CD4-positive, alpha-beta T cell treated with Interleukin-2 at 100 ng/mL for 4 hours (primary cell): ENCODE measurements around the gene PNPLA3.

Experiments used
- DNase-seq: peaks from one replicate; pipeline ENCODE4 v3.0.0-alpha.2; 2020; ENCODE audit warnings: low spot score

The PNPLA3 gene

DNA sequence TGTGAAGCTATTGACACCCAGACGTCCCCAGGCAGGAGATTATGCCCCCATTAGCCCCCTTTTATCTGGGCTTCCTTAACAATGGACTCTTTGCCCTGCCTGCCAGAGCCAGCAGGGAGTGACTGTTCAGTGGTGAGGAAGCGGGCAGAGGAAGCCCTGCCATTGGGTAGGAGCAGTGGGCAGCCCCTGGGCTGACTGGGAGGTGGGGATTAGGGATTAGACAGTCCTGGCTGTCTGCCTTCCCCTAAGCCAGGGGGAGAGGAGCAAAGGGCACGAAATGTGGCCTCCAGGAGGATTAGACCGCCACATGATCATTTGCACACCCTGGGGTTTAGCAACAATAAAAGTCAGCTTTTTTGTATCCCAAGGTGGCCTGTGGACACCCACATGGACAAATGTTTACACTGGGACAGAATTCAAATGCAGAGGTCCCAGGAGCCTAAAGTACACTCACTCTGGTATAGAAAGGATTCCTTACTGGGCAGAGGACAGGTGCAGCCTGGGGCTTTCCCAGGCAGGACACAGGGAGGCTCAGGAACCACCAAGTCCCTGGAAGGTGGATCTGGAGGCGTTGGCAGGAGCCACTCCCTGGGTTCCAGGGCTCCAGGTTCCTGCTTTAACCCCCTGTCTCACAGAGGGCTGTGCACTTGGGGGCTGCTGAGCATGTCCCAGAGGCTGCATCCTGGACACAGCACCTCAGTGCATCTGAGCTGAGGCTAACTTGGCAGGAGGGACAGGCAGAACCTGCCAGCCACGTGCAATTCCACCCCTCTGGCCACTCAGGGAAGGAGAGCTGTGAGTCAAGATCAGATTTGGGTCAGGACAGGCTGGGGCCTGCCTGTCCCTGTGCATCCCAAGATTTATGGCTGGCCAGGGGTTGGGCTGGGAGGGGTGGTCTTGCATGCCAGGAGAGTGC, 2.1 kb downstream of the PNPLA3 start:
- no peak for DNase-seq

DNA sequence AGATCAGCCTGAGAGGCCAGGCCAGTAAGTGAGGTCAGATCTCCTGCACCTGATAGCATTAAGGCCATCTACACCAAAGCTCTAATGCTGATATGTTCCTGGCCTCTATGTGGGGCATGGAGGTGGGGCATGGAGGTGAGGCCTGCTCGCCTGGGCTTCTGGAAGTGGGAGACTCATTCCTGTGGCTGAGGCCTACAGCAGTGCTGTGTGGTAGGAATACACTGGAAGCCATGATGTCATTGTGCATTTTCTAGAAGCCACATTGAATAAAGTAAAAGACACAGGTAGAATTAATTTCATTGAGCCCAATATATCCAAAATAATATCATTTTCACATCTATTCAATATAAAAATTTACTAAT, 2.7 kb downstream of the PNPLA3 start:
- no peak for DNase-seq

DNA sequence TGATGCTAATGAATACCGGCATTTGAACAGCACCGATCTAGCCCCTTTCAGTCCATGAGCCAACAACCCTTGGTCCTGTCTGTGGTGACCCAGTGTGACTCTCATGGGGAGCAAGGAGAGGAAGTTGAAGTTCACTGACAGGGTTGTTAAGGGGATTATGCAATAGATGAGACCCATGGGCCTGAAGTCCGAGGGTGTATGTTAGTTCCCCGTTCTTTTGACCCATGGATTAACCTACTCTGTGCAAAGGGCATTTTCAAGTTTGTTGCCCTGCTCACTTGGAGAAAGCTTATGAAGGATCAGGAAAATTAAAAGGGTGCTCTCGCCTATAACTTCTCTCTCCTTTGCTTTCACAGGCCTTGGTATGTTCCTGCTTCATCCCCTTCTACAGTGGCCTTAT, 4.9 kb downstream of the PNPLA3 start:
- no peak for DNase-seq

DNA sequence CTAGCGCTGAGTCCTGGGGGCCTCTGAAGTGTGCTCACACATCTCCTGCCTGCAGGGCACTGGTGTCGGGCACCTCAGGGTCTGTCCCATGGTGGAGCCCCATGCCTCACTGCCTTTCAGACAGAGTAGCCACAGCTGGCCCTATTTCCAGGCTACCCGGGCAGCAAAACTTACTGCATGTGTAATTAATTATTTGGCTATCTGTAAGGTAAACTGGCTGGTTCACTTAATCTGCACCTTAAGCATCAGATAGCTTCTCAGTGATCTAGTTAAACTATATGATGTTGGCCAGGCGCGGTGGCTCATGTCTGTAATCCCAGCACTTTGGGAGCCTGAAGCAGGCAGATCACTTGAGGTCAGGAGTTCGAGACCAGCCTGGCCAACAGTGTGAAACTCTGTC, 5.3 kb downstream of the PNPLA3 start:
- no peak for DNase-seq

DNA sequence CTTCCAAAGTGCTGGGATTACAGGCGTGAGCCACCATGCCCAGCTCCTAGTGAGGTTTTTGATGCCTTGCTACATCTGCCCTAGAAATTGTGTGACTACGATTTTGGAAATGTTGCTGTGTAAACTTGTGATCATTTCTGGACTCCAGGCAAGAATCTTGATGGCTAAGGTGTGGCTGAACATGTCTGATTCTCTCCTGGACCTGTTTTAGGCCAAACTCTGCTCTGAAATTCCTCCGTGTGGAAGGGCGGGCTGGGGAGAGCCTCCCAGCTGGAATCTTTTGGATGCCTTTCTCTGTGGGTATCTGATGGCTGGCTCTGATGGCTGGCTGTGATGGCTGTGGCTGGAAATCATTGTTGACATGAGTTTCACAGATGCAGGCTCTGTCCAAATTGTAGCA, 8.2 kb downstream of the PNPLA3 start:
- no peak for DNase-seq

DNA sequence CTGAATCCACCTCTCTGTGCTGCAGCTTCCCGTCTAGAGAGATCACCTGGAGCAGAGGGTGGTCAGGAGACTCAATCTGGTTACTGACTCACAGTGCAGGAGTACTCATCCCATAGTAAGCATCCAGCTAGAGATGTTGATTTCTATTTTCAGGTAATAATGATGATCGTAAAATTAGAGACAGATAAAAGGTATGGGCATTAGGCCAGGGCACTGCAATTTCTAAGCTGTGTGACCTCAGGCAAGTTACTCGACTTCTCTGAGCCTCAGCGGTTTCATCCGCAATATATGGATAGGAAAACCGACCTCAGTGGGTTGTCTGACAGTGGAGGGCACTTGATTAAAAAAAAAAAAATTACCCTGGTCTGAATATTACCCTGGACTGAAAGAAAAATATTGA, 17.8 kb downstream of the PNPLA3 start:
- DNase-seq: no peak

DNA sequence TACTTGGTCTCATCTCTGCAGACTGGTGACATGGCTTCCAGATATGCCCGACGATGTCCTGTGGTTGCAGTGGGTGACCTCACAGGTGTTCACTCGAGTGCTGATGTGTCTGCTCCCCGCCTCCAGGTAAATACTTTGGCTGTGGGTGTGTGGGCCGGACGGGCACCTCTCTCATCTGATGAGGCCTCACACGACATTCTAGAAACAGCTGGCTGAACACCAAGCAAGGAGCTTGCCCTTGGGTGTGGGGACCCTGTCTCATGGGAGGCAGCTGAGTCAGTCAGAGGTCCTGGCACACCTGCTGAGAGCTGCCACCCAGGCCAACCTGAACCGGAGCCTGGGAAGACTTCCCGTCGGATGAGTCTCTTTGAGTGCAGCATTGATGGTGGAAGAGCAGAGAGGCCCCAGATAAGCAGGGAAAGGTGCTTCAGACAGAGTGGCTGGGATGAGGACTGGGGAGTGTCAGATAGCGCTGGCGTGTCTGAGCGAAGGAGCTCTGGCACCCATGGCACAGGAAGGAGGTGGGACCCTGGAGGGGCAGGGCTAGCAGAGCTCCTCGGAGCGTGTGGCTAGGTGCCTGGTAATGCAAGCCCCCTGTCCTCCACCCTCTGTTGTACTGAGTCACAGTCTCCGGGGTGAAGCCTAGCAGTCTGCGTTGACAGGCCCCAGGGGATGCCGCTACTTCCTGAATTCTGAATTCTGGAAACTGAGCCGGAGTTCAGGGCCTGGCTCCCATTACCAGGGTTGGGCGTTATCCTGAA, 21.2 kb downstream of the PNPLA3 start:
- DNase-seq: no peak

DNA sequence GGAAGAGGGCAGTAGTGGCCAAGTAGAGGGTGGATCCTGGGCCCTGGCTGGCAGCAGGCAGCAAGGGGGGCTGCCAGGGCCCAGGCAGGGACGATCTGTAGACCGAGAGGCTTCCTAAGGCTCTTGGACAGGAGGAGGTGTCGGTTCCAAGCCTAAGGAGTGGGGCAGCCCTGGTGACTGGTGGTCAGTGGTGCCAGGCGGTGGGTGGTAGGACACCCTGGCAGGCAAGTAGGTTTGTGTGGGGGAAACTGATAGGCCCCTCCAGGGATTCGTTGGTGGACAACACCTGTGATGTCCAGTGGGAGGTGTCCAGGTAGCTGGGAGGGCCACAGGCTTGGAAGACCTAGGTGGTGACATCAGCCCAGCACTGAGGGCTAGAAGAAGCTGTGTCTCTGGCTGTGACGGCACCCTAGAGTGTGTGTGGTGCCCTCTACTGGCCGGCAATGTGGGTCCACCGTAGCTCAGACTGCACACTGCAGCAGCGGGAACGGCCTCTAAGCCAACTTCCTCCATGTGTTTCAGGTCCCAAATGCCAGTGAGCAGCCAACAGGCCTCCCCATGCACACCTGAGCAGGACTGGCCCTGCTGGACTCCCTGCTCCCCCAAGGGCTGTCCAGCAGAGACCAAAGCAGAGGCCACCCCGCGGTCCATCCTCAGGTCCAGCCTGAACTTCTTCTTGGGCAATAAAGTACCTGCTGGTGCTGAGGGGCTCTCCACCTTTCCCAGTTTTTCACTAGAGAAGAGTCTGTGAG, 22.2 kb downstream of the PNPLA3 start:
- DNase-seq: peak; percentile 62

DNA sequence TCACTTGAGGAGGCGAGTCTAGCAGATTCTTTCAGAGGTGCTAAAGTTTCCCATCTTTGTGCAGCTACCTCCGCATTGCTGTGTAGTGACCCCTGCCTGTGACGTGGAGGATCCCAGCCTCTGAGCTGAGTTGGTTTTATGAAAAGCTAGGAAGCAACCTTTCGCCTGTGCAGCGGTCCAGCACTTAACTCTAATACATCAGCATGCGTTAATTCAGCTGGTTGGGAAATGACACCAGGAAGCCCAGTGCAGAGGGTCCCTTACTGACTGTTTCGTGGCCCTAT, 22.7 kb downstream of the PNPLA3 start:
- DNase-seq: no peak

DNA sequence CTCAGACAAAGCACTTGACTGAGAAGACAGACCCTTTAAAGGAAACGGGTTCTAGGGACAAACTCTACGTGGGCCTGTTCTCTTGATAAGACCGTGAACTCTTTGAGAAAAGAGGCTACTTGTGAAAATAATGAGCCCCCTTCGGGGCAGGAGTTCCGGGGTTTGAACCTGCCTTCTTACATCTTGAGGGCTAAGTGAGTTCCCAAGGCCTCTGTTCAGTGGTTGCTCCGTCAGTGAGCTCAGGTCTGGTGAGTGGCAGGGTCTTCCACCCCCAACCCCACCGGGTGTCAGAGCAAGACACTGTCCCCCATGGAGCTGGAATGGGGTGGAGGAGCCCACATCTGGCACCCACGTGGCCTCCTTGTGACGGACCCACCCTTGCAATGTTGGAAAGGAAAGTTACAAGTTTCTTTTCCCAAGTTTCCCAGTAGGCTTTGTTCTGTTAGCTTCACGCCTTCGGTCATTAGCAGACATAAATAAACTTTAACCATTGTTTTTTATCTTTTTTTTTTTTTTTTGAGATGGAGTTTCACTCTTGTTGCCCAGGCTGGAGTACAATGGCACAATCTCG, 25.3 kb downstream of the PNPLA3 start:
- no peak for DNase-seq

DNA sequence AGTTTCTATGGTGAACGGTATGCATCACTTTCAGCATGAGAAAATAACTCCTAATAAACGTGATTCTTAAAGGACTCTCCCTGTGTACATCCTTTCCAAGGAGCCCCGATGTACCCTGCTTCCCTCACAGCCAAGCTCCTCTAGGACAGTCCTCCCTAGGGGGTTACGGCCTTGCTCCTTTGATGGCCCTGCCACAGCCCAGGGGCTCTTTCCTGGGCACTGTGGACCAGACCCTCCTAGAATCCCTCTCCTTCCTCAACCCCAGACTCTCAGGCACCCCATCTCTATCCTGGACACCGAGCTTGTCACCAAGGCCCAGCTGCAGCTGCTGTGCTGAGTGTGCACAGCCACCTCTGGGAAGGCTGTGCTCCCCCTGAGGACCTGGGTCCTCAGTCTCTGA, 27.8 kb downstream of the PNPLA3 start:
- no peak for DNase-seq

DNA sequence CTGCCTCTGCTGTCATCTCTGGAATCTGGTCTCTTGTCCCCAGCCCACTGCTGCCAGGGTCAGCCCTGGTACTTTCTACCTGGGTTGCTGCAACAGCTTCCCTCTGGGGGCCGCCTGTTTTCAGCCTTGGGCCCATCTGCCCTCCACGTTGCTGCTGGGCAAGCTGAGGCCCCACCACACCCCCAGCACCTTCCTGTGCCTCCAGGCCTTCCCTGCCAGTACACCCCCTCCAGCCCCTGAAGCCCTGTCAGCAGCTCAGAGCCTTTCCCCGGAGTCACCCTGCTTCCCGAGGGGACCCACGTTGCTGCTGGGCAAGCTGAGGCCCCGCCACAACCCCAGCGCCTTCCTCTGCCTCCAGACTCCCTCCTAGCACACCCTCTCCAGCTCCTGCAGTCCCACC, 28.4 kb downstream of the PNPLA3 start:
- no peak for DNase-seq

DNA sequence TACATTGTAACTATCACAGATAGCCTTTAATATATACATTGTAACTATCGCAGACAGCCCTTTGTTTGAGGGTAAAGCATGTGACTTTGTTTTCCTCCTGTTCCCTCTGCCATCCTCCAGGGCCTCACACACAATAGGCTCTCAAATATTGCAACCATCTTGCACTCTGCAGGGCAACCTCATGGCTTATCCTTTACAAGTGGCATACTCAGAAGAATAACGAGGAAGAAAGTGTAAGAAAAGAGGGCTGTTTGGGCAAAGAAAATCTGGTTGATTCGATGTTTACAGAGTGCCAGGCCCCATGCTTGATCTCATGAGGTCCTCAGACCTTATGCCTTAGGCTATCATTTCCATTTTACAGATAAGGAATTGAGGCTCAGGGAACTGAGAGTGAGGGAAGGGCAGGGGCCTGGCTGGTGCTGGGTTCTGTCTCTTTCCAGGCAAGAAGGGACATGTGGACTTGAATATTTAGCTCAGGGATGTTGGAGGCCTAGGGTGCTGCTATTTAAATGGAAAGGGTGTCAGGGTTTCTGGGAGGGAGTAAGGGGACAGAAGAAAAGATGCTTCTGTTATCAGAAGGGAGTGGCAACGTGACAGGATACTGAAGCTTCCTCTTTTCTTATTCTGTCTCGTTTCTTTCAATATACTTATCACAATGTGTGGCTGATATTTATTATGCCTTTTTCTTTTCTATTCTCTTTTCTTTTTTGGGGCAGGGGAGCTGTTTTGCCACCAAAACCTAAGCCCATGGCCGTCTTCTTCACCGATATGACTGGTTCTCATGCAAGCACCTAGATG, 30.6 kb downstream of the PNPLA3 start:
- DNase-seq: no peak

DNA sequence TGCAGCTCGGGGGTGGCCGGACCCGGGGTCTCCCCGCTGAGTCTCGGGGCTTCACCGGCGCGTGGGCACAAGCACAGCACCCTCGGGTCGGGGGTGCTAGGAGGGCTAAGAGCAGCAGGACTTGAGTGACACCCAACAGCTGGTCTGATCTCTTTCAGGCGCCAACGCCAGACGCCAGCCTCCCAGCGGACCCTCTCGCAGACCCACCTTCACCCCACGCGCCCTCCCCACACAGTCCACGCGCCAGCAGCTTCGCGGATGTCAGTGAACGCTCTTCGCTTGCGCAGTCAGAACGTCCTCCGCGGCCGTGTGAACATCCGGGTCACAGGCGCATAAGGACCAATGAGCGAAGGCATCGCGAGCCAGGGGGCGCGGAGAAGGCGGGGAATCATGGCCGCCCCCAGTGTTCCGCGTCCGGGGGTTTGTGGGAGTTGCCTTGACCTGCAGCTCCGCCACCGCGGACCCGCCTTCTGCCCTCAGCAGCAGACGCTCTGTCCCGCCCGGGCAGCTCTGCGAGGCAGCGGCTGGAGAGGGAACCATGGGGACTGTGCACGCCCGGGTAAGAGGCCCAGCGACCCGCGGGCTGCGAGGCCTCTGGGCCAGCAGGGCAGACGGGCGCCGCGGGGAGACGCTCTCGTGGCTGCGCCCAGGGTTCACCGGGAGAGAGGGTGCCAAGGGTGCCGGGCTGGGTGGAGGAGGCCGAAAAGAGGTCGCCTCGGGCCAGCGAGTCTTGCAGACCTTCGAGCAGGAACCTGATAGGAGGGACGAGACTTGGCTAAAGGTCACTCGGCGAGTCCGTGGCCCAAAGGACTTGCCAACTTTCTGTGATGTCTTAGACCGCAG, 31.7 kb downstream of the PNPLA3 start, which contains the start of gene SAMM50:
SAMM50 (plus strand) TSS at position 403 of the 843 bp plus-strand sequence; CDS start at position 539, 136 bp downstream.
- DNase-seq: peak; percentile 90

DNA sequence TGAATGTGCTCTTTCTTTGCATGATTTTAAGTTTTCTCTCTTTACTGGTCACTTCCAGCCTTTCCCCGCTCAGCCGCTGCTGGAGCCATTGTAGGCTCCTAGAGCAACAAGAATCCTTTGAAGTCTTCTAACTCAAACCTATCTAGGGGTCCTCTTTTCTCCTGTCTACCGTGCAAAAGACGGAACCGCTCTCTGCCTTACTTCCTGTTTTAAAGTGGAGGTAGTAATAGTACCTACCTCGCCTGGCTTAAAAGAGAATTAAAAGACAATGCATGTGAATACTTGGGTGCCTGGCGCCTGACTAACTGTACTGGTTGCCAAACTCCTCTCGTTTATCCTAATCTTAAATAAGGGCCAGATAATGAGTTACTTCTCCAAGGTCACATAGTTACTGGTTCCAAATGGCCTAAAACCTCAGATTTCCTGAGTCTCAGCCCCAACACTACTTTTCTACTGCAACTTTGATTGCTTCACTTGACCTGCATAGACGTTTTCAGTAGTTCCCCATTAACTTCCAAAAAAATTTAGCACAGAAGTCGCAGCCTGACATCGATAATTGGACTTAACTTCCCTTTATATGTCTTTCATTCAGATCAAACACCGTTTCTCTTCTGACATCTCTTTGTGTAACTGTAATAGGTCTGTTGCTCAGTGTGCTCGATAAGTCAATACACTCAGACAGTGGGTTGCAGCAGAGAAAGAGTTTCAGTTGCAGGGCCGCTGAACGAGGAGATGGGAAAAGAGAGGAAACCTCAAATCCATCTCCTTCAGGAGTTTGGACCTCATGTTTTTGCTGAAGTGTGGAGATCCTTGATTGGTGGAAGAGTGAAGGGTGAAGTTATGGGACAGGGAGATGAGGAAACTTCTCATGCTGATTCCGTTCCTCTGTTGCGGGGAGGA, 32.5 kb downstream of the PNPLA3 start:
- peak; percentile 6 for DNase-seq

DNA sequence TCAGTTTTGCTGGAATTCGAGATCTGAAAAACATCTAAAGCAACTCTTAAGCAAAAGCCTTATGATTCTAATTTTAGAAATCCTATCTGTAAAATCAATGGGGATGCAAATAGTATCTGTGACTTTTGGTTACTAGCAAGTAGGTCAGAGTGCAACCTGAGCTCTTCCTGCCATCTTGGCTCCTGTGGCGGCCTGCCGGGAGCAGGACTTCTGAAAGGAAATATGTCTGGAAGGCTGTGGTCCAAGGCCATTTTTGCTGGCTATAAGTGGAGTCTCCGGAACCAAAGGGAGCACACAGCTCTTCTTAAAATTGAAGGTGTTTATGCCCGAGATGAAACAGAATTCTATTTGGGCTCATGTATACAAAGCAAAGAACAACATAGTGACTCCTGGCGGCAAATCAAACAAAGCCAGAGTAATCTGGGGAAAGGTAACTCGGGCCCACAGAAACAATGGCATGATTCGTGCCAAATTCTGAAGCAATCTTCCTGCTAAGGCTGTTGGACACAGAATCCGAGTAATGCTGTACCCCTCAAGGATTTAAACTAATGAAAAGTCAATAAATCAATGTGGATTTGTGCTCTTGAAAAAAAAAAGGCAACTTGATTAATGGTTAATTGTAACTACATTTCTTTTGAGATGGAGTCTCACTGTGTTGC, 33.3 kb downstream of the PNPLA3 start:
- no peak for DNase-seq

DNA sequence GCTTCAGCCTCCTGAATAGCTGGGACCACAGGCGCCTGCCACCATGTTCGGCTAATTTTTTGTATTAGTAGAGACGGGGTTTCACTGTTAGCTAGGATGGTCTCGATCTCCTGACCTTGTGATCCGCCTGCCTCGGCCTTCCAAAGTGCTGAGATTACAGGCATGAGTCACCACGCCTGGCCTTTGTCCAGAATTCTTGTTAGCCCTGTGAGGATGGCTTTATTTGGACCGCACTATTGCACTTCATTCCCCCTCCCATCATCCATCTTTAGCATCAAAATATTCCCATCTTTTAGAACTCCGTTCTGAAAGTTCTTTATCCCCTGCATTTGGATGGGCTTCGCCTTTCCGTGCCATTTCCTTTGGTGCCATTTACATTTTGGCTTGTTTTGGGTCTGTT, 34.3 kb downstream of the PNPLA3 start:
- no peak for DNase-seq

DNA sequence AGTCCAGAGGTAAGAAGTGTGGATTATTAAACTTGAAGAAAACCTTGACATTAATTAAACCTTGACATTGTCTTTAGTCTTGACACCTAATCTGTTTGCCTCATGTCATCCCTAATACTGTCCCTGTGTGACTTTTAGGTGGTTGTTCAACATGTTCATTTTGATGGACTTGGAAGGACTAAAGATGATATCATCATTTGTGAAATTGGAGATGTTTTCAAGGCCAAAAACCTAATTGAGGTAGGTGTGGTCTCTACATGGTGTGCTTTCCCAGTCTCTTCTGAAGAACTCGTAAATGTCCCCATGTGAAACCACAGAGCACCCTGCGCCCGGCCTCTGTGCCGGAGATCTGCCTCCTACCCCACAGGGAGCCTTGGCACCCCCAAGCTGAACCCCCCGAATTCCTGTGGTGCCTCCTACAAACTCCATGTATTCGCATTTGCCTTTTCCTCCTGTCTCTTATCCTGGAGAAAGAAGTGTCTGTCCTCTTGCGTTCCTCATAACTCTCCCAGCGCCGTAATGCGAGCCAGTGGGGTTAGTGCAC, 40.8 kb downstream of the PNPLA3 start:
- no peak for DNase-seq

DNA sequence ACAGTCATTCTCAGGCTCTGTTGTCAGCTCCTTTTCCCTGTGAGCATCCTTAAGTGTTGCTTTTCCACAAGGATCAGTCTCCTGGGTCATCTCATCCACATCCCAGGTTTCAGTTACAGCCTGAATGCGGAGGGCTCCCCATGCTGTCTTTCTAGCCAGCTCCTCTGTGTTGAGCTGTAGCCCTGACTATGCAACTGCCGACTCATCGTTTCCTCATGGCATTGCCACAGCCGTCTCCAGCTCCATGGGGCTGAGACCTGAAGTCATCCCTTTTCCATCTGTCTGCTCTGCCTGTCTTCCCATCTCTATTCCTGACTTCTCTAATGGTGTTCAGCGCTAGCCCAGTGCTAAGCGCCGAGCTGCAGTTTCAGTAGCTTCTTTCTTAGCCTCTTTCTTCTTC, 43.5 kb downstream of the PNPLA3 start:
- no peak for DNase-seq
